ENCODE measurements around the gene FAM193A. TPM values are rescaled to one million over a fixed set of nuclear protein-coding genes. Genes with fewer than 3 reads are reported as not detected.

Gene FAM193A
- total and polyA plus RNA-seq, 2 donors (not counting 1 experiment from before 2014, with no cell fraction given) = 16.0 to 62.7 TPM

GRCh38 chr4:2684486-2684885 lies 148.0 kb downstream of the FAM193A start:
- H3K27me3 Mint-ChIP-seq = no peaks in the 10 kb centered on the region
- H3K27me3 ChIP-seq (replicated peaks in 1 of 4; ENCODE audit: control extremely low read depth in 1 of 4, control insufficient read depth in 3 of 4, insufficient read depth in 4 of 4, low read length in 3 of 4) = no peaks in the 10 kb centered on the region
- H3K9me3 ChIP-seq (ENCODE audit: control extremely low read depth in 1 of 3, control insufficient read depth in 2 of 3, insufficient read depth in 1 of 3, low read length in 2 of 3) = no peaks in the 10 kb centered on the region
- POLR2A ChIA-PET = no interaction called here
- no peak overlapping the region for H3K27ac ChIP-seq (ENCODE audit: low read length in 2 of 2)
- ATAC-seq (ENCODE audit: low read depth) (no peak), DNase-seq (no peak)
- CTCF ChIA-PET = interaction anchor here (1.2 kb wide), 1 partner anchor 9 kb away, joined by 5 read pairs; no protein-coding TSS in a partner anchor
- H4K20me1 ChIP-seq (ENCODE audit: control insufficient read depth, insufficient read depth, low read length, poor library complexity, severe bottlenecking) = no peaks in the 10 kb centered on the region
- no peak overlapping the region for H3K27ac Mint-ChIP-seq
- no peak overlapping the region for H3K4me2 ChIP-seq (replicated peaks; ENCODE audit: low read depth, low read length, poor library complexity, severe bottlenecking)
- intact Hi-C loops (cut with micrococcal nuclease) = no loop called here
- no peak overlapping the region for H3K9ac ChIP-seq (ENCODE audit: low read length)
- no peaks in the 10 kb centered on the region for H3K9me3 Mint-ChIP-seq (ENCODE audit: insufficient read depth)
- peaks cover 76% of the 10 kb centered on the region for H3K79me2 ChIP-seq (ENCODE audit: control insufficient read depth, insufficient read depth, low read length)
- peaks cover 0 to 48% of the 10 kb centered on the region in 2 experiments for H3K36me3 ChIP-seq (replicated peaks in 1 of 2; ENCODE audit: control extremely low read depth in 1 of 2, control insufficient read depth in 1 of 2, extremely low read depth in 1 of 2, insufficient read depth in 2 of 2, low read length in 1 of 2)
- H2AFZ ChIP-seq (ENCODE audit: insufficient read depth, low read depth, low read length, poor library complexity, severe bottlenecking) = no peak overlapping the region
- WGBS (ENCODE audit: insufficient coverage) = 98% methylated on average over 8 of the region's 9 CpGs
- no peak overlapping the region for H3K4me3 ChIP-seq (ENCODE audit: control extremely low read depth in 1 of 5, extremely low read depth in 1 of 5, insufficient read depth in 1 of 5, low read depth in 2 of 5, low read length in 4 of 5)
- H3K4me1 ChIP-seq (ENCODE audit: control insufficient read depth in 2 of 2, insufficient read depth in 2 of 2, low read length in 2 of 2) = peaks cover 4% of the 10 kb centered on the region in 2 donors
- TF ChIP-seq, protein P1, sequence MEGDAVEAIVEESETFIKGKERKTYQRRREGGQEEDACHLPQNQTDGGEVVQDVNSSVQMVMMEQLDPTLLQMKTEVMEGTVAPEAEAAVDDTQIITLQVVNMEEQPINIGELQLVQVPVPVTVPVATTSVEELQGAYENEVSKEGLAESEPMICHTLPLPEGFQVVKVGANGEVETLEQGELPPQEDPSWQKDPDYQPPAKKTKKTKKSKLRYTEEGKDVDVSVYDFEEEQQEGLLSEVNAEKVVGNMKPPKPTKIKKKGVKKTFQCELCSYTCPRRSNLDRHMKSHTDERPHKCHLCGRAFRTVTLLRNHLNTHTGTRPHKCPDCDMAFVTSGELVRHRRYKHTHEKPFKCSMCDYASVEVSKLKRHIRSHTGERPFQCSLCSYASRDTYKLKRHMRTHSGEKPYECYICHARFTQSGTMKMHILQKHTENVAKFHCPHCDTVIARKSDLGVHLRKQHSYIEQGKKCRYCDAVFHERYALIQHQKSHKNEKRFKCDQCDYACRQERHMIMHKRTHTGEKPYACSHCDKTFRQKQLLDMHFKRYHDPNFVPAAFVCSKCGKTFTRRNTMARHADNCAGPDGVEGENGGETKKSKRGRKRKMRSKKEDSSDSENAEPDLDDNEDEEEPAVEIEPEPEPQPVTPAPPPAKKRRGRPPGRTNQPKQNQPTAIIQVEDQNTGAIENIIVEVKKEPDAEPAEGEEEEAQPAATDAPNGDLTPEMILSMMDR (IDR thresholded peaks at IDR 0.05) = no peak
- TF ChIP-seq EZH2 (IDR thresholded peaks at IDR 0.05; ENCODE audit: borderline replicate concordance, insufficient read depth, low read depth, low read length, poor library complexity, severe bottlenecking) = no peak
- no peak overlapping the region for H3K4me3 Mint-ChIP-seq
- H3K4me1 Mint-ChIP-seq = peaks cover 15% of the 10 kb centered on the region

DNA sequence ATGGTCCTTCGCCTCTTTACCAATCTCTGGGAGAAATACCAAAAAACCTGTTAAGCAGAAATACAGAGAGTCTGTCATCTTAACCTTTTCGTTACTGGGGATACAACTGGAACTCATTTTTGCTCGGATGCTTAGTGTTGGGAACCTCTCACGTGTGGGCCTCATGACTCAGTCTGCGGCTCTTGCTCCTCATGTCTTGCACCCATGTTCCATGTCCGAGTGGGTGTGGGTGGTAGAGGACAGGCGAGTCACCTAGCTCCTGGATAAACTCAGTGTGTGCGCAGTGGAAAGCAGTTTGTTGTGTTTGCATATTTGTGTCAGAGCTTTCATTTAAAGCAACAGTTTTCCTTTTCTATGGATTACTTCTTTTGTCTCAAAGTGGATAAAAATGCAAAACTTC lies 149.1 kb downstream of the FAM193A start:
- intact Hi-C loops (cut with micrococcal nuclease) = no loop called here
- no peak overlapping the region for H3K27ac Mint-ChIP-seq

More for the DNA sequence above, 149.1 kb downstream of the FAM193A start:
- H3K27ac ChIP-seq (ENCODE audit: low read length in 2 of 2) = no peak overlapping the region
- H3K9me3 ChIP-seq (ENCODE audit: control extremely low read depth in 1 of 3, control insufficient read depth in 2 of 3, insufficient read depth in 1 of 3, low read length in 2 of 3) = no peaks in the 10 kb centered on the region
- H3K4me2 ChIP-seq (replicated peaks; ENCODE audit: low read depth, low read length, poor library complexity, severe bottlenecking) = no peak overlapping the region
- H3K27me3 Mint-ChIP-seq = no peaks in the 10 kb centered on the region
- H3K9ac ChIP-seq (ENCODE audit: low read length) = no peak overlapping the region
- H3K4me3 ChIP-seq (ENCODE audit: control extremely low read depth in 1 of 5, extremely low read depth in 1 of 5, insufficient read depth in 1 of 5, low read depth in 2 of 5, low read length in 4 of 5) = no peak overlapping the region
- H4K20me1 ChIP-seq (ENCODE audit: control insufficient read depth, insufficient read depth, low read length, poor library complexity, severe bottlenecking) = no peaks in the 10 kb centered on the region
- TF ChIP-seq, protein P1 (IDR thresholded peaks at IDR 0.05) = no peak
- TF ChIP-seq EZH2 (IDR thresholded peaks at IDR 0.05; ENCODE audit: borderline replicate concordance, insufficient read depth, low read depth, low read length, poor library complexity, severe bottlenecking) = no peak
- no peak overlapping the region for H3K4me3 Mint-ChIP-seq
- no peaks in the 10 kb centered on the region for H3K27me3 ChIP-seq (replicated peaks in 1 of 4; ENCODE audit: control extremely low read depth in 1 of 4, control insufficient read depth in 3 of 4, insufficient read depth in 4 of 4, low read length in 3 of 4)
- 97% methylated on average over 6 of the region's 8 CpGs for WGBS (ENCODE audit: insufficient coverage)
- no peak overlapping the region for H2AFZ ChIP-seq (ENCODE audit: insufficient read depth, low read depth, low read length, poor library complexity, severe bottlenecking)
- H3K4me1 Mint-ChIP-seq = peaks cover 25% of the 10 kb centered on the region
- ChIA-PET CTCF (interaction anchor here (0.6 to 1.1 kb wide), 3 partner anchors 87 to 466 kb away, joined by 3 to 4 read pairs (median 3); no protein-coding TSS in a partner anchor), POLR2A (interaction anchor here (0.6 kb wide), 1 partner anchor 174 kb away, joined by 3 read pairs; no protein-coding TSS in a partner anchor)
- peaks cover 66% of the 10 kb centered on the region for H3K79me2 ChIP-seq (ENCODE audit: control insufficient read depth, insufficient read depth, low read length)
- H3K9me3 Mint-ChIP-seq (ENCODE audit: insufficient read depth) = no peaks in the 10 kb centered on the region
- DNase-seq = no peak
- H3K4me1 ChIP-seq (ENCODE audit: control insufficient read depth in 2 of 2, insufficient read depth in 2 of 2, low read length in 2 of 2) = peaks cover 14 to 15% of the 10 kb centered on the region in 2 donors
- H3K36me3 ChIP-seq (replicated peaks in 1 of 2; ENCODE audit: control extremely low read depth in 1 of 2, control insufficient read depth in 1 of 2, extremely low read depth in 1 of 2, insufficient read depth in 2 of 2, low read length in 1 of 2) = peaks cover 0 to 44% of the 10 kb centered on the region in 2 experiments
- no peak for ATAC-seq (ENCODE audit: low read depth)

Data from B cell (primary cell).